Measurements from ENCODE around the gene DLG2. TPM values are rescaled to one million over a fixed set of nuclear protein-coding genes. Genes with fewer than 3 reads are reported as not detected.

DLG2 gene
- total and polyA plus RNA-seq, 2 donors = 4.8 to 6.6 TPM

GRCh38 chr11:83523676-83524075 is 2103.5 kb downstream of the DLG2 start:
- WGBS = 85% methylated on average over 2 of the region's 2 CpGs
- H3K36me3 ChIP-seq (ENCODE audit: control insufficient read depth in 2 of 2, insufficient read depth in 2 of 2, low read length in 1 of 2) = no peaks in the 10 kb centered on the region
- no peak overlapping the region for H3K27ac ChIP-seq (ENCODE audit: low read depth in 1 of 2, low read length in 1 of 2)
- H3K9me3 ChIP-seq (ENCODE audit: control insufficient read depth in 2 of 2, insufficient read depth in 1 of 2, low read length in 1 of 2) = no peaks in the 10 kb centered on the region
- no peak for DNase-seq (ENCODE audit: low read depth in 6 of 9, low spot score in 9 of 9)
- no peaks in the 10 kb centered on the region for H3K27me3 ChIP-seq (ENCODE audit: control insufficient read depth in 2 of 2, insufficient read depth in 1 of 2, low read length in 1 of 2)
- H3K4me1 ChIP-seq (ENCODE audit: control insufficient read depth in 2 of 2, insufficient read depth in 2 of 2, low read length in 2 of 2) = no peaks in the 10 kb centered on the region
- no peak overlapping the region for H3K4me3 ChIP-seq (ENCODE audit: low read length in 2 of 2)

GRCh38 chr11:83522911-83523310 is 2104.2 kb downstream of the DLG2 start:
- Histone ChIP-seq H3K36me3 (ENCODE audit: control insufficient read depth in 2 of 2, insufficient read depth in 2 of 2, low read length in 1 of 2) (no peaks in the 10 kb centered on the region), H3K9me3 (ENCODE audit: control insufficient read depth in 2 of 2, insufficient read depth in 1 of 2, low read length in 1 of 2) (peaks cover 0 to 5% of the 10 kb centered on the region in 2 donors), H3K4me1 (ENCODE audit: control insufficient read depth in 2 of 2, insufficient read depth in 2 of 2, low read length in 2 of 2) (no peaks in the 10 kb centered on the region), H3K27me3 (ENCODE audit: control insufficient read depth in 2 of 2, insufficient read depth in 1 of 2, low read length in 1 of 2) (no peaks in the 10 kb centered on the region), H3K4me3 (ENCODE audit: low read length in 2 of 2) (no peak overlapping the region), H3K27ac (ENCODE audit: low read depth in 1 of 2, low read length in 1 of 2) (no peak overlapping the region)
- no peak for DNase-seq (ENCODE audit: low read depth in 6 of 9, low spot score in 9 of 9)
- 63% methylated on average over 2 of the region's 2 CpGs for WGBS

DNA sequence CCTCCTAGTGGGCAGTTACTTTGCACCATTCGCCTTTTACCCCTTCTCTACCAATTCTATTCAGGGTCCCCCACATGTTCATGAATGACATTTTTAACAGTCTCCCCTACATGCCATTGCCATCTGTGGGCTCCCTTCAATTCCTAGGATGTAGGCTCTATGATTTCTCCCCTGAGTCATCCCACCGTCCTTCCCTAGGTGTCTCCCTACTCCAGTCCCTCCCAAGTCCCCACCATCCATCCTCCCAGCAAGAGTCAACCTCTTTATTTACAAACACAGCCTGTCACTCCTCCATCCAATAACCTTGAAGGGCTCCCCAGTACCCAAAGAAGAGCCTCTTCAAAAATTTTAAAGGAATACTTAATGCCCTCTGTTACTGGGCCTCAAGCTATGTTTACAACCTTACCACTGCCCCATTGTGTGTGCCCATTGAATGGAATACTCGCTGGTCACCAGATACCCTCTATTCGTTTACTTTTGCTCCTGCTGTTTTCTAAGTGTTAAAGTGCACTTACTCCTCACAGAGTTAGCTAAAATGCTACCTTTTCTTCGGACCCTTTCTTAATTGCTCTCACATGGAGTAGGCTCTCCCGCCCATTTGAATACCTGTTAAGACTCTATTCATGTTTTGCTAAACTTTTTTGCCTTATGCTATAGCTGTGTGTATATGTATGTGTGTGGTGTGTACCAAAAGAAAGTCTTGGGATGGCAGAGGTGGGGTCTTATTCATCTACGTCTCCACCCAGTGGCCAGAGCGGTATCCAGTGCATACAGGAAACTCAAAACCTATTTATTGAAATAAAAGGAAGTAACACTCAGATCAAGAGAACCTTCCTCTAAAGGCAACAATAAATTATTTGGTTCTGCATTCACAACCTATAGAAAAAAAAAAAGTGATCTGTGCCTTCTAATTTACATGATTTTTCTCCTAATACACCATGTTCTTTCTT is 2105.2 kb downstream of the DLG2 start:
- Histone ChIP-seq H3K36me3 (ENCODE audit: control insufficient read depth in 2 of 2, insufficient read depth in 2 of 2, low read length in 1 of 2) (no peaks in the 10 kb centered on the region), H3K4me3 (ENCODE audit: low read length in 2 of 2) (no peak overlapping the region), H3K4me1 (ENCODE audit: control insufficient read depth in 2 of 2, insufficient read depth in 2 of 2, low read length in 2 of 2) (no peaks in the 10 kb centered on the region), H3K27ac (ENCODE audit: low read depth in 1 of 2, low read length in 1 of 2) (no peak overlapping the region), H3K9me3 (ENCODE audit: control insufficient read depth in 2 of 2, insufficient read depth in 1 of 2, low read length in 1 of 2) (peaks cover 0 to 5% of the 10 kb centered on the region in 2 donors), H3K27me3 (ENCODE audit: control insufficient read depth in 2 of 2, insufficient read depth in 1 of 2, low read length in 1 of 2) (no peaks in the 10 kb centered on the region)
- 70% methylated on average over 8 of the region's 8 CpGs for WGBS
- DNase-seq (ENCODE audit: low read depth in 6 of 9, low spot score in 9 of 9) = no peak

DNA sequence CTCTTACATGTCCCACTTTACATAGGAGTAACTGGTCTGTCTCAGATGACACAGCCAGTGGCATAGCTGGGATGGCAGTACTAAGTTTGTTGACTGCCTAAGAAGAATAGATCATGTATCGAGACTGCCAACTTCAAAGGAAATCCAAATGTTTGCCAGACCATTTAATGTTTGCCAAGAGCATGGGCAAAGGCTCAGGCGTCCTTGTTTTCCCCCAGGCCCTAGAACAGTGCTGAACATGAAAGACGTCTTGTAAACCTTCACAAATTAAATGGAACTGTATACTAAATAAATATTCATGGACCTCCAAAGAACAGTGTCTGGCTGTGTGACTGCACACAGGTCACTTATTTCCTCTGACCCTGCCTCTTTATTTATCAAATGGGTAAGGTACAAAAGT is 2106.3 kb downstream of the DLG2 start:
- no peak overlapping the region for H3K4me3 ChIP-seq (ENCODE audit: low read length in 2 of 2)
- H3K27me3 ChIP-seq (ENCODE audit: control insufficient read depth in 2 of 2, insufficient read depth in 1 of 2, low read length in 1 of 2) = no peaks in the 10 kb centered on the region
- H3K27ac ChIP-seq (ENCODE audit: low read depth in 1 of 2, low read length in 1 of 2) = no peak overlapping the region
- H3K9me3 ChIP-seq (ENCODE audit: control insufficient read depth in 2 of 2, insufficient read depth in 1 of 2, low read length in 1 of 2) = peaks cover 0 to 5% of the 10 kb centered on the region in 2 donors
- no peaks in the 10 kb centered on the region for H3K4me1 ChIP-seq (ENCODE audit: control insufficient read depth in 2 of 2, insufficient read depth in 2 of 2, low read length in 2 of 2)
- DNase-seq (ENCODE audit: low read depth in 6 of 9, low spot score in 9 of 9) = no peak
- 93% methylated on average over 3 of the region's 3 CpGs for WGBS
- no peaks in the 10 kb centered on the region for H3K36me3 ChIP-seq (ENCODE audit: control insufficient read depth in 2 of 2, insufficient read depth in 2 of 2, low read length in 1 of 2)

GRCh38 chr11:83511646-83512045 is 2115.5 kb downstream of the DLG2 start:
- DNase-seq (ENCODE audit: low read depth in 6 of 9, low spot score in 9 of 9) = no peak
- no peaks in the 10 kb centered on the region for H3K36me3 ChIP-seq (ENCODE audit: control insufficient read depth in 2 of 2, insufficient read depth in 2 of 2, low read length in 1 of 2)
- no peaks in the 10 kb centered on the region for H3K4me1 ChIP-seq (ENCODE audit: control insufficient read depth in 2 of 2, insufficient read depth in 2 of 2, low read length in 2 of 2)
- no peak overlapping the region for H3K27ac ChIP-seq (ENCODE audit: low read depth in 1 of 2, low read length in 1 of 2)
- H3K27me3 ChIP-seq (ENCODE audit: control insufficient read depth in 2 of 2, insufficient read depth in 1 of 2, low read length in 1 of 2) = no peaks in the 10 kb centered on the region
- H3K4me3 ChIP-seq (ENCODE audit: low read length in 2 of 2) = no peak overlapping the region
- no peaks in the 10 kb centered on the region for H3K9me3 ChIP-seq (ENCODE audit: control insufficient read depth in 2 of 2, insufficient read depth in 1 of 2, low read length in 1 of 2)
- 88% methylated on average over 2 of the region's 2 CpGs for WGBS

- WGBS = 86% methylated on average over 11 of the region's 11 CpGs
- Histone ChIP-seq H3K4me3 (ENCODE audit: low read length in 2 of 2) (no peak overlapping the region), H3K36me3 (ENCODE audit: control insufficient read depth in 2 of 2, insufficient read depth in 2 of 2, low read length in 1 of 2) (no peaks in the 10 kb centered on the region), H3K9me3 (ENCODE audit: control insufficient read depth in 2 of 2, insufficient read depth in 1 of 2, low read length in 1 of 2) (no peaks in the 10 kb centered on the region), H3K4me1 (ENCODE audit: control insufficient read depth in 2 of 2, insufficient read depth in 2 of 2, low read length in 2 of 2) (no peaks in the 10 kb centered on the region), H3K27me3 (ENCODE audit: control insufficient read depth in 2 of 2, insufficient read depth in 1 of 2, low read length in 1 of 2) (no peaks in the 10 kb centered on the region), H3K27ac (ENCODE audit: low read depth in 1 of 2, low read length in 1 of 2) (no peak overlapping the region)
- DNase-seq (ENCODE audit: low read depth in 6 of 9, low spot score in 9 of 9) = no peak
These were observed 2116.3 kb downstream of the DLG2 start for GRCh38 chr11:83510530-83511460.

DNA sequence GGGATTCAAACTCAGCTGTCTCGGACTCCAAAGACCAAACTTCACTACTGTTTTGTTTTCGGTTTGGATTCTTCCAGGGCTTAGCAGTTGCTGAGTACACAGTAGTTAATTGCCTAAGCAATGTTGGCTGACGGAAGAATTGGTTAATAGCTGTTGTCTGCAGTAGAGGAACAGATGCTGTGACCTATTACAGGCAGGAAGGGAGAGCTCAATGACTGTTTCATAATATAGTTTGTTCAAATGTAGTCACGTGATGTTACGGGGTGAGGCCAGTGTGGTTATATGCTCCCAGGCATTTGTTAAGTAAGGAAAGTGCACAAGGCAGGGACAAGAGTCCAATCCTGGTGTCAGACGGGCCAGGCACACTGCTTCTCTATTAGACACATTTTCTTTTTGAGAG is 2118.3 kb downstream of the DLG2 start:
- Histone ChIP-seq H3K4me3 (ENCODE audit: low read length in 2 of 2) (no peak overlapping the region), H3K36me3 (ENCODE audit: control insufficient read depth in 2 of 2, insufficient read depth in 2 of 2, low read length in 1 of 2) (no peaks in the 10 kb centered on the region), H3K9me3 (ENCODE audit: control insufficient read depth in 2 of 2, insufficient read depth in 1 of 2, low read length in 1 of 2) (no peaks in the 10 kb centered on the region), H3K27me3 (ENCODE audit: control insufficient read depth in 2 of 2, insufficient read depth in 1 of 2, low read length in 1 of 2) (no peaks in the 10 kb centered on the region), H3K4me1 (ENCODE audit: control insufficient read depth in 2 of 2, insufficient read depth in 2 of 2, low read length in 2 of 2) (no peaks in the 10 kb centered on the region), H3K27ac (ENCODE audit: low read depth in 1 of 2, low read length in 1 of 2) (no peak overlapping the region)
- DNase-seq (ENCODE audit: low read depth in 6 of 9, low spot score in 9 of 9) = no peak
- WGBS = 78% methylated on average over 6 of the region's 6 CpGs

GRCh38 chr11:83502041-83502440 is 2125.1 kb downstream of the DLG2 start:
- Histone ChIP-seq H3K4me1 (ENCODE audit: control insufficient read depth in 2 of 2, insufficient read depth in 2 of 2, low read length in 2 of 2) (no peaks in the 10 kb centered on the region), H3K27me3 (ENCODE audit: control insufficient read depth in 2 of 2, insufficient read depth in 1 of 2, low read length in 1 of 2) (no peaks in the 10 kb centered on the region), H3K36me3 (ENCODE audit: control insufficient read depth in 2 of 2, insufficient read depth in 2 of 2, low read length in 1 of 2) (no peaks in the 10 kb centered on the region), H3K9me3 (ENCODE audit: control insufficient read depth in 2 of 2, insufficient read depth in 1 of 2, low read length in 1 of 2) (no peaks in the 10 kb centered on the region), H3K27ac (ENCODE audit: low read depth in 1 of 2, low read length in 1 of 2) (no peak overlapping the region), H3K4me3 (ENCODE audit: low read length in 2 of 2) (no peak overlapping the region)
- no peak for DNase-seq (ENCODE audit: low read depth in 6 of 9, low spot score in 9 of 9)
- 97% methylated on average over 3 of the region's 3 CpGs for WGBS

- WGBS = 91% methylated on average over 1 of the region's 1 CpG
- Histone ChIP-seq H3K27ac (ENCODE audit: low read depth in 1 of 2, low read length in 1 of 2) (no peak overlapping the region), H3K27me3 (ENCODE audit: control insufficient read depth in 2 of 2, insufficient read depth in 1 of 2, low read length in 1 of 2) (no peaks in the 10 kb centered on the region), H3K4me1 (ENCODE audit: control insufficient read depth in 2 of 2, insufficient read depth in 2 of 2, low read length in 2 of 2) (no peaks in the 10 kb centered on the region), H3K36me3 (ENCODE audit: control insufficient read depth in 2 of 2, insufficient read depth in 2 of 2, low read length in 1 of 2) (no peaks in the 10 kb centered on the region), H3K9me3 (ENCODE audit: control insufficient read depth in 2 of 2, insufficient read depth in 1 of 2, low read length in 1 of 2) (no peaks in the 10 kb centered on the region), H3K4me3 (ENCODE audit: low read length in 2 of 2) (no peak overlapping the region)
- DNase-seq (ENCODE audit: low read depth in 6 of 9, low spot score in 9 of 9) = no peak
These were observed 2133.2 kb downstream of the DLG2 start for GRCh38 chr11:83493917-83494316.

Data from thymus (tissue), 11 donors.